GM12801 (cell line): ENCODE data around the gene NDUFC1.

Experiments
- TF ChIP-seq, protein P1 (sequence below): IDR thresholded peaks from one replicate; pipeline ENCODE4 v1.5.1; 2011; ENCODE audit warnings: control low read depth; ENCODE audit not compliant: insufficient read length; ENCODE audit errors: extremely low read depth

Gene NDUFC1

DNA sequence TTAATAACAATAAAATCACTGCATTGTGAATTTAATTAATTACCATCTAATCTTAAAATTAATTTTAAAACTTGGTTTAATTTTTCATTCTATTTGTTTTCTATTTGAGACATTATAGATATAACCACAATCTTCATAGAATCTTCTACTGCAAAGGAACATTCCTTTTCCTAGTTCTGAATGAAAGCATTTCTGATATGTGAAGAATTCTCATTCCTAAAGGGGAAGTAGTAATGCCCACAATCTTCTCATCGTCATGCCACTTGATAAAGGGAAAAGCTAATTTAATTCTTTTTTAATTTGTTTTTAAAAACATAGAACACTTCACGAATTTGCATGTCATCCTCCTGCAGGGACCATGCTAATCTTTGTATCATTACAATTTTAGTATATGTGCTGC lies 45.9 kb downstream of the NDUFC1 start:
- TF ChIP-seq, protein P1, sequence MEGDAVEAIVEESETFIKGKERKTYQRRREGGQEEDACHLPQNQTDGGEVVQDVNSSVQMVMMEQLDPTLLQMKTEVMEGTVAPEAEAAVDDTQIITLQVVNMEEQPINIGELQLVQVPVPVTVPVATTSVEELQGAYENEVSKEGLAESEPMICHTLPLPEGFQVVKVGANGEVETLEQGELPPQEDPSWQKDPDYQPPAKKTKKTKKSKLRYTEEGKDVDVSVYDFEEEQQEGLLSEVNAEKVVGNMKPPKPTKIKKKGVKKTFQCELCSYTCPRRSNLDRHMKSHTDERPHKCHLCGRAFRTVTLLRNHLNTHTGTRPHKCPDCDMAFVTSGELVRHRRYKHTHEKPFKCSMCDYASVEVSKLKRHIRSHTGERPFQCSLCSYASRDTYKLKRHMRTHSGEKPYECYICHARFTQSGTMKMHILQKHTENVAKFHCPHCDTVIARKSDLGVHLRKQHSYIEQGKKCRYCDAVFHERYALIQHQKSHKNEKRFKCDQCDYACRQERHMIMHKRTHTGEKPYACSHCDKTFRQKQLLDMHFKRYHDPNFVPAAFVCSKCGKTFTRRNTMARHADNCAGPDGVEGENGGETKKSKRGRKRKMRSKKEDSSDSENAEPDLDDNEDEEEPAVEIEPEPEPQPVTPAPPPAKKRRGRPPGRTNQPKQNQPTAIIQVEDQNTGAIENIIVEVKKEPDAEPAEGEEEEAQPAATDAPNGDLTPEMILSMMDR = no peak

DNA sequence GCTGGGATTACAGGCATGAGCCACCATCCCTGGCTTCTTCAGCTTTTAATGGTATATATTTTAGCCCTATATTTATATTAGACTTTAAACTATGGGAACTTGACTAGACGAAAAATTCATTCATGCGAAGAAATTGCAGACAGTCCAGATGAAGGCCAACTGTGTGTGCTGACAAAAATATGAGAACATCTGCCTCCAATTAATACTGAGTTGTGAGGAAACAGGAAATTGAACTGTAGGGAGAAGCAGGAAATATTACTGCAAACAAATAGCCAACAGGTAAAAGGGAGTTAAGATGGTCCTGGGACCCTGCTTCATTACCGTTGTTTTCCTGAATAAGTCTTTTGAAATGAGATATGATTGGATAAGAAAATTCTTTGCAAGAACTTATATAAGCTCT lies 48.6 kb downstream of the NDUFC1 start:
- TF ChIP-seq, protein P1 = no peak

- TF ChIP-seq, protein P1 = no peak
Observed at GRCh38 chr4:139253046-139253445, 49.2 kb downstream of the NDUFC1 start.

DNA sequence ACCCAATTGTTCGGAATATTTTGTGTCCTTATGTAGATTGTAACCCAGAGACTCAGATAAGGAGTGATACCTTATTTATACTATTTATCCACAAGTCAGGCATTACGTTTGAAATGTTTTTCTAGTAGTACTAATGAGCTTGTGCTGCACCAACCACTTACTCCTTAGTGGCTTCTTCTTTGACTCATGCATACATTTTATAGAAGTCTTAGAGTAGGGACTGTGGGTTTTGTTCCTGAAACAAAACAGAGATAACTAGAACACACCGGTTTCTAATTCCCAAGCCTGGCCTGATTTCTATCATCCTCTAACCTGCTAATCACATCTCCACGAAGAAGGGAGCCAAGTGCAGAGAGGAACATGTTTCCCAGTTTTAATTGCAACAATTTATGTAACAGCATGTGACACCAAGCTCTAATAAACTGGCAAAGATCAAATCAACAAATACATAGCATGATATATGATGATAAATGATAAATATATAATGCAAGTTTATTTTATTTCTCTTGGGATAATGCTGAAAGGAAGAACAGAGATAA lies 54.5 kb downstream of the NDUFC1 start:
- TF ChIP-seq, protein P1 = no peak

DNA sequence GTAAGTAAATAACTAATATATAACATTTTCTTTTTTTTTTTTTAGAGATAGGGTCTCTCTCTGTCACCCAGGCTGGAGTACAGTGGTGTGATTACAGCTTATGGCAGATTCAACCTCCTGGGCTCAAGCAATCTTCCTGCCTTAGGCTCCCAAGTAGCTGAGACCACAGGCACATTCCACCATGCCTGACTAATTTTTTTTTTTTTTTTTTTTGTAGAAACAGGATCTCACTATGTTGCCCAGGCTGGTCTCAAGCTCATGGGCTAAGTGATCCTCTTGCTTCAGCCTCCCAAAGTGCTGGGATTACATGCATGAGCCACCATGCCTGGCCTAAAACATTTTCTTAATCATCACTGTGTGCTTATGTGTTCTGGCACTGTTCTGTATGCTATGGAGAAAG lies 55.0 kb downstream of the NDUFC1 start:
- TF ChIP-seq, protein P1 = no peak

GRCh38 chr4:139246166-139246565 lies 56.1 kb downstream of the NDUFC1 start:
- TF ChIP-seq, protein P1 = no peak

DNA sequence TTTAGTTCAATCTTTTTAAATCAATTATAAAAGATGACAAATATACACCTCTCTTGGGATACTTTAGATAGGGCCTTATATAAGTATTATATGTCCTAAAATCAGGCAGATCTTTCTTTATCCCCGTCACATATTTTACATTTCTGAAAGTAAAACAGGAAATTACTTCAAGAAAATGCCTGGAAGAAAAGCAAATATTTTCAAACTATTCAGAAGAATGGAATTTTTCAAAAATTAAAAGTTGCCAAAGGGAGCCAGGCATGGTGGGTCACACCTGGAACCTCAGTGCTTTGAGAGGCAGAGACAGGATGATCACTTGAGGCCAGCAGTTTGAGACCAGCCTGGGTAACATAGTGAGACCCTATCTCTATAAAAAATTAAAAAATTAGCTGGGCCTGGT lies 56.7 kb downstream of the NDUFC1 start:
- TF ChIP-seq, protein P1 = no peak
